ENCODE data around the gene ATP6V0E1.

ATP6V0E1 gene

DNA sequence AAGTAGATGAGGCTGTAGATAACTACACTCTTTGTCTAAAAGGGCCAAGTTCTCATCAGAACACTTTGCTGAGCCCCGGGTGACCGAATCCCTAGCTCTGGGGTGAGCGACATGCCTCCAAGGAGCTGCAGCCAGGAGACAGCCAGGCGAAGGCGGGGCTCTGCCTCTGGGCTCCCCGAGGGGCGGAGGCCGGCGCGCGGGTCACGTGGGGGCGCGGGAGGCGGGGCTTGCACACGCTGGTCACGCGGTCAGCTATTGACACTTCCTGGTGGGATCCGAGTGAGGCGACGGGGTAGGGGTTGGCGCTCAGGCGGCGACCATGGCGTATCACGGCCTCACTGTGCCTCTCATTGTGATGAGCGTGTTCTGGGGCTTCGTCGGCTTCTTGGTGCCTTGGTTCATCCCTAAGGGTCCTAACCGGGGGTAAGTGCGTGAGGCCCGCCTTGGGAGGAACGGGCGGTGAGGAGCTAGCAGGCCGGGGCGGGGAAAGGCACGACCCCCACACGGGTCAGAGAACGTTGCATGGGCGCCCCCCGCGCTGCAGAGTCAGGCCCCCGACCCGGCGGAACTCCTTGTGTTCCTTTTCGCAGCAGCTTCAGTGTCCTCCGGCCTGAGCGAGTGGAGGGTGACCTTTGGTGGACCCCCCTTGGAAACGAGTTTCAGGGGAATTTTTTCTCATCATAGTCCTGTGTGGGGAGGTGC, at the start of gene ATP6V0E1:
ATP6V0E1 (plus strand) TSS at position 230 of the 702 bp plus-strand sequence; CDS start at position 320, 90 bp downstream.
- in situ Hi-C loops (cut with HindIII; ENCODE audit: low sequenced_read_pairs), result no loop called here

DNA sequence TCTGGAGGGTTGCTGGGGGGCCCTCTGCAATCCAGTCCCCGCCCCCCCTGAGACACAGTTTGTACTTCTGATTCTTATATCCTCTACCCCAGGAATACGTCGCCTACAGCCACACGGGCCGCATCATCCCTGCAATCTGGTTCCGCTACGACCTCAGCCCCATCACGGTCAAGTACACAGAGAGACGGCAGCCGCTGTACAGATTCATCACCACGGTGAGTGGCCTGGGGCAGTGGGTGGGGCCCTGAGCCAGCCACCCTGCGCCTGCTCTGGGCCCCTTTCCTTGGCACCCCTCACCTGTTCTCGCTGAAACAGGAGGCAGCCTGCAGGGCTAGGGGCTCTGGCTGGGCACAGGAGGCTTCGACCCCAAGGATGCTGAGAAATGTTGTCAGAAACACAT, 48.5 kb upstream of the ATP6V0E1 start:
- in situ Hi-C loops (cut with HindIII; ENCODE audit: low sequenced_read_pairs), result no loop called here

GRCh38 chr5:172936401-172936800, 47.2 kb upstream of the ATP6V0E1 start:
- in situ Hi-C loops (cut with HindIII; ENCODE audit: low sequenced_read_pairs), result no loop called here

- in situ Hi-C loops (cut with HindIII; ENCODE audit: low sequenced_read_pairs), result no loop called here
Observed at GRCh38 chr5:172939071-172939470, 44.5 kb upstream of the ATP6V0E1 start.

DNA sequence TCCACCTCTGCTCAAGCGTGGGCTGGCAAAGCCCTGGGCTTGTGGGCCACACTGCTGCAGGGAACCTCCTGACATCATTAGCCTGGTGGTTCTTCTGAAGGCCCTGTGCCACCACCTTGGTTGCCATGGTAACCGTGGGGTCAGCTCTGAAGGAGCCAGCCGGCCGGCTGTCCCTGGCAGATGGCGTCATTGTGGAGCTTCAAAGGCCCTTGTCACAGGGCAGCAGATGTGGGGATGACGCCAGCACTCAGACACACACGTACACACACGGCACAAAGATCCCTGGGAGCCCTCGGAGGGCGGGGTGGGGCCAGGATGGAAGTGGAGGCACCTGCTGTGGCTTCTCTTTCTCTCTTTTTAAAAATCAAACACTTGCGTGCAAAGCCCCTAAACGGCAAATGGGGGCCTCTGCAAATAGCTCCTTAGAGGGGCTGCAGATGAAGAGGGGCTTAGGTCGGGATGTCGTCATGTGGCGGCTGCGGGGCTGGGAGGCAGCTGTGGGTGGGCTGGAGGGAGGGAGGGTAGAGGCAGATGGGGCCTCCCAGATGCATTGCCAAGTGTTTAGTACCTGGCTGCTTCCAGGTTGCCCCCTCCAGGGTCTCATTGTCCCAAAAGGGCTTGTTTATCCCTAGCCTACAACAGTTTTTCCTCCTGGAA, 43.8 kb upstream of the ATP6V0E1 start:
- in situ Hi-C loops (cut with HindIII; ENCODE audit: low sequenced_read_pairs), result no loop called here

DNA sequence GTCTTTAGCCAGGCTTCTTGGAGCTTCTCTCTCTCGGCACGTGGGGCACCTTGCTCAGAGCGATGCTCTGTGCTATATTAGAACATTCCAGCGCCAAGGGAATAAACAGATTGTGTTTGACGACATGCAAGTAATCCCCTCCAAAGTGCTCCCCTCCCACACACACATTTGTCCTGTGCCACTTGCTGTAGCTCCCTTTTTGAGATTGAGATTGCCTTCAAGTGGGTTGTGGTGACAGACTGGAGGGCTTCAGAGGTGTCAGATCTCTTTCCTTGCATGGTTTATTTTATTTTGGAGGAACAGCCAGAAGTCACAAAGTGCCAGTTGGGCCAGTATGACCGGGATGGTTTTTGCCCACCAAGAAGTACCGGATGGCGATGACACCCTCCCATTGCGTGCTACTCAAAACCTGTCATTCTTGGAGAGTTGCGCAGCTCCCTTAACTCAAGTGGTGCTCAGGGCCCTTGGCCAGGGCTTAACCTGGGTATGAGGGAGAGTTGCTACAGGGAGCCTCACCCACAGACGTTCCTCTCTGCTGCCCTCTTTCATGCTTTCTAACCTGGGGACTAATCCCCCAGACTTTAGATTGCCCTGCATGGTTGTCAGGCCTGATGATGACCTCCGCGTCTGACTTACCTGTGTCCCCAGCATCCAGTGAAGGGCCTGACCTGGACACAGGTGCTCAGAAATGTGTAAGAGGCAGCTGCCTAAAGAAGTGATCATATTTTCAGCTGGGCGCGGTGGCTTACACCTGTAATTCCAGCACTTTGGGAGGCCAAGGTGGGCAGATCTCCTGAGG, 43.1 kb upstream of the ATP6V0E1 start:
- in situ Hi-C loops (cut with HindIII; ENCODE audit: low sequenced_read_pairs), result no loop called here

DNA sequence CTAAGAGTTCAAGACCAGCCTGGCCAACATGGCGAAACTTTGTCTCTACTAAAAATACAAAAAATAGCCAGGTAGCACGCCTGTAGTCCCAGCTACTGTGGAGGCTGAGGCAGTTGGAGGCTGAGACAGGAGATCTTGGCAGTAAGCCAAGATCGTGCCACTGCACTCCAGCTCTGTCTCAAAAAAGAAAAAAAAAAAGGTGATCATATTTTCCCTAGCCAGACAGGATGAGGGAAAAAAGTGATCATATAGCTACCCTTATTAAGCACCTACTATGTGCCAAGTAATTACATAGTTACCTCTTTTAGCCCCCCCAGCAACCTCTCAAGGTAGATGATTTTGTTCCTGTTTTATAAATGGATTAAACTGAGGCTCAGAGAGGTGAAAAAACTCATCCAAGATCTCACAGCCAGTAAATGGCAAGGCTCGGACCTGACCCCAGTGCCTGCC, 42.5 kb upstream of the ATP6V0E1 start:
- in situ Hi-C loops (cut with HindIII; ENCODE audit: low sequenced_read_pairs), result no loop called here

DNA sequence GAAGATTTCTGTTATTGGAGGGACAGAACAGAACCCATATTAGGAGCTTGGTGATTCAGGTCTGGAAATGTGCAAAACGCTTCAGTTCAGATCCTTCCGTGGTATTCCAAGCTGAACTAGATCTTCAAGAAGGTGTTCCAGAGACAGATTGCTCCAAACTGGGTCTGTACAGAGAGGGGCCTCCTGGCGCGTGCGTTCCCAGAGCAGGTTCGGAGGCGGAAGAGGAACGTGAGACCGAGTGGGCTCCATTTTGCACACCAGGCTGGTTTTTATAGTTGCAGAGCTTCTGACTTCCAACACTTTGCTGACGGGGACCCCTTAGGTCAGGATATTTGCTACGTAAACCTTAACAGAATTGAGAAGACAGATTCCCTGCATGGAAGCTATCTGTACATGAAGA, 41.0 kb upstream of the ATP6V0E1 start:
- in situ Hi-C loops (cut with HindIII; ENCODE audit: low sequenced_read_pairs), result no loop called here

DNA sequence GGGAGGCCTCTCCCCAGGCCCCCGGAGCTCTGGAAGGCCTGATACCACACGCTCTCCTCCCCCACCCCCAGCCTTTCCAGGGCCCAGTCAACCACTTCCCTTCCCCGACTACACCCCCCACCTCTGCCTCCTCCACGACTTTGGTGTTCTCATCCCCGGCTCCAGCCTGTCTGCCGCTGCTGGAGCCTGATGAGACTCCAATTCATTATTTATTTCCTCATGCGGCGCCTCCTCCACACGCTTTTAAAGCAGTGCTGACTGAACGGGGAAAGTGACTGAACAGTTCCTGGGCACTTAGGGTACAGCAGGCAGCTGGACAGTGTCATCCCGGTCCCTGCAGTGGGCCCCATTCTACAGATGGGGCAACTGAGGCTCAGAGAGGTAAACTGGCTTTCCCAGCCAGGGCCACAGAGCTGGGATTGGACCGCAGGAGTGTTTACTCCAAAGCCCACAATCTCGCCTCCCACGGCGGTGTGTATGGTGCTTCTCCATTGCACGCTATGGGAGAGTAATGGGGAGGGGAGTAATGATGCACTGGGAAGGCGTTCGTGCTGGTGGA, 40.2 kb upstream of the ATP6V0E1 start:
- in situ Hi-C loops (cut with HindIII; ENCODE audit: low sequenced_read_pairs), result no loop called here

DNA sequence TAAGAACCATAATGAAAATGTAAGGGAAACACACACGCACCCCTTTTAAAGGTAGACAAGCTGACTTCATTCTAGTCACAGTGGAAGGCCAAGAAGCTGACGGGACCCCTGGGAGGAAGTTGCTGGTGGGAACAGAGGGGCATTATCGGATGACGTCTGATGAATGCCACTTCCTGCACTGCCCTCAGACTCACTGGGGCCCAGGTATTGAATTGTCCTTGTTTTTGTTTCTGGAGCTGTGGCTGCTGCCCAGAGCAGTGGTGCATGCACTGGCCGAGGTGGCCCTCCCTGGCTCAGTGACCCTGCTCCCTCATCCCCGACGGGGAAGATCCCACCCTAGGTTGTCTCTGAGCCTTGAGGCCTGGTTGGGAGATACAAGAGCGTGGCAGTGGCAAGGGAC, 39.7 kb upstream of the ATP6V0E1 start:
- in situ Hi-C loops (cut with HindIII; ENCODE audit: low sequenced_read_pairs), result no loop called here

GRCh38 chr5:172944741-172945140, 38.8 kb upstream of the ATP6V0E1 start:
- in situ Hi-C loops (cut with HindIII; ENCODE audit: low sequenced_read_pairs), result no loop called here

DNA sequence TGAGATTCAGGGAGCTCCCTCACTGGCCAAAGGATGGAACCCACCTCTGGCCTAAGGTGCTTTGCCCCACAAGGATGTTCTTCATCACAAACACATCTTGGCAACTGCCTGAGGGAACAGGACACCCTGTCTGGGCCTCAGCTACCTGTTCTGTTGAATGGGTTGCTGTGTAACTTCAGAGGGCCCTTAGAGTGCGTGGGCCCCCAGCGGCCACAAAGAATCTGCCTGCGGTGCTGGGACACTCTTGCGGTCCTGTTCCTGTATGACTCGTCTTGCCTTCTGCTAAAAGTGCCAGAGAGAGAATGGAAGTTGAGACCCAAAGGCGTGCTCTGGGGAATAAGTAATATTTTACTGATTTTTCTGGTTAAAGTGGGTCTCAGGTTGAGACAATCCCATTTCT, 38.4 kb upstream of the ATP6V0E1 start:
- in situ Hi-C loops (cut with HindIII; ENCODE audit: low sequenced_read_pairs), result no loop called here

GRCh38 chr5:172946146-172946545, 37.4 kb upstream of the ATP6V0E1 start:
- in situ Hi-C loops (cut with HindIII; ENCODE audit: low sequenced_read_pairs), result no loop called here

- in situ Hi-C loops (cut with HindIII; ENCODE audit: low sequenced_read_pairs), result no loop called here
Observed at GRCh38 chr5:172949426-172949825, 34.1 kb upstream of the ATP6V0E1 start.

GRCh38 chr5:172950176-172950965, 33.2 kb upstream of the ATP6V0E1 start:
- in situ Hi-C loops (cut with HindIII; ENCODE audit: low sequenced_read_pairs), result no loop called here

- in situ Hi-C loops (cut with HindIII; ENCODE audit: low sequenced_read_pairs), result no loop called here
Observed at GRCh38 chr5:172951371-172952033, 32.1 kb upstream of the ATP6V0E1 start.

- in situ Hi-C loops (cut with HindIII; ENCODE audit: low sequenced_read_pairs), result no loop called here
Observed at GRCh38 chr5:172952034-172952511, 31.5 kb upstream of the ATP6V0E1 start.

DNA sequence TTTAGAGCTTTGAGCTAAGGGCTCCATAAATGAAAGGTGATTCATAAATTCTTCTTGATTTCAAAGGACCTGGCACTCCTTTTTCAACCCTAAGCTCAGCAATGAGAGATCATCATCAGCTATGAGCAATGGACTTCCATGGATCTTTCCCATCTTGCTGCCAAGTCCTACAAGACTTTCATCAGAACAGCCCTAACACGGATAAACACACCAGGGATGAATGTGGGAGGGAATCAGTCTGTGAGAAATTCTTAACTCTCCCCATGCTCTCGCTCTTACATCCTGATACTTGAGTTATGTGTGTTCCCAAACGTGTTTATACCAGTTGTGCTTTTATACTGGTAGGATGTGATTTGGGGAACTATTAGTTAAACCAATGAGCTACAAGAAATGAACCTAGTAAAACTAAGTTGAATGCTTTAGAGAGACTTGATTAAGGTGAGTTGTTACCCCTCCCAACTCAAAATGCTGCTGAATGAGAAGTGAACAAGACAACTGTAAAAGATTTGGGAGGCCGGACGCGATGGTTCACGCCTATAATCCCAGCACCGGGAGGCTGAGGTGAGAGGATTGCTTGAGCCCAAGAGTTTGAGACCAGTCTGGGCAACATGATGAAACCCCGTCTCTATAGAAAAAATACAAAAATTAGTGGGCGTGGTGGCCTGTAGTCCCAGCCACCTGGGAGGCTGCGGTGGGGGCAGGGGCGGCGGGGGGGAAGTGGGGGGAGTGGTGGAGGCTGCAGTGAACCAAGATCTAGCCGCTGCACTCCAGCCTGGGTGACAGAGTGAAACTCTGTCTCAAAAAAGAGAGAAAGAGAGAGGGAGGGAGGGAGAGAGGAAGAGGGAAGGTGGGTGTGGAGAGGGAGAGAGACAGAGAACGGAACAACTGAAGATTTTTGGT, 29.5 kb upstream of the ATP6V0E1 start:
- in situ Hi-C loops (cut with HindIII; ENCODE audit: low sequenced_read_pairs), result no loop called here

- in situ Hi-C loops (cut with HindIII; ENCODE audit: low sequenced_read_pairs), result no loop called here
Observed at GRCh38 chr5:172954751-172955159, 28.8 kb upstream of the ATP6V0E1 start.

Measured in endothelial cell of hepatic sinusoid (primary cell).